HG03558 (cell line): Measurements from ENCODE around the gene NKG7.

Experiments
- ATAC-seq: cut with Tn5 transposase; IDR thresholded peaks from one replicate; pipeline ENCODE4 v1.9.1; 2021; ENCODE audit warnings: moderate number of reproducible peaks; ENCODE audit not compliant: unreplicated experiment; ENCODE audit errors: extremely low read depth

The NKG7 gene

GRCh38 chr19:51392701-51393100 lies 20.2 kb upstream of the NKG7 start:
- no peak for ATAC-seq

- no peak for ATAC-seq
These were observed 18.7 kb upstream of the NKG7 start for GRCh38 chr19:51391073-51391611.

GRCh38 chr19:51389143-51389542 lies 16.7 kb upstream of the NKG7 start:
- no peak for ATAC-seq

GRCh38 chr19:51387924-51388389 lies 15.5 kb upstream of the NKG7 start, which contains the start of gene LIM2:
TSS of gene LIM2 (minus strand) at chr19:51387974. CDS start at chr19:51387443, 531 bp downstream.
- no peak for ATAC-seq

- no peak for ATAC-seq
These were observed 14.5 kb upstream of the NKG7 start for GRCh38 chr19:51386882-51387520.

GRCh38 chr19:51382004-51382403 lies 9.6 kb upstream of the NKG7 start:
- no peak for ATAC-seq

GRCh38 chr19:51380379-51380778 lies 7.9 kb upstream of the NKG7 start:
- no peak for ATAC-seq

- no peak for ATAC-seq
These were observed 5.0 kb upstream of the NKG7 start for GRCh38 chr19:51377422-51377821.

GRCh38 chr19:51375504-51376221 lies 3.2 kb upstream of the NKG7 start:
- ATAC-seq: no peak

GRCh38 chr19:51372021-51372648 lies 319 bp downstream of the NKG7 start:
- ATAC-seq: no peak

- ATAC-seq: no peak
These were observed 1.2 kb downstream of the NKG7 start for GRCh38 chr19:51371186-51371690.

GRCh38 chr19:51370230-51370629 lies 2.2 kb downstream of the NKG7 start:
- no peak for ATAC-seq

GRCh38 chr19:51368366-51369282 lies 3.8 kb downstream of the NKG7 start, which contains the start of gene CLDND2:
TSS of gene CLDND2 (minus strand) at chr19:51369003. CDS start at chr19:51368577, 426 bp downstream.
- ATAC-seq: no peak

GRCh38 chr19:51367565-51368365 lies 4.7 kb downstream of the NKG7 start:
- ATAC-seq: no peak

GRCh38 chr19:51367255-51367564 lies 5.2 kb downstream of the NKG7 start:
- no peak for ATAC-seq

GRCh38 chr19:51366389-51367254 lies 5.8 kb downstream of the NKG7 start:
- peak; percentile 40 for ATAC-seq

GRCh38 chr19:51365965-51366388 lies 6.5 kb downstream of the NKG7 start, which contains the start of gene ETFB:
TSS of gene ETFB (minus strand) at chr19:51366388. CDS start at chr19:51366326, 62 bp downstream.
- ATAC-seq: no peak
